Measurements from ENCODE around the gene MTARC2.

Gene MTARC2

DNA sequence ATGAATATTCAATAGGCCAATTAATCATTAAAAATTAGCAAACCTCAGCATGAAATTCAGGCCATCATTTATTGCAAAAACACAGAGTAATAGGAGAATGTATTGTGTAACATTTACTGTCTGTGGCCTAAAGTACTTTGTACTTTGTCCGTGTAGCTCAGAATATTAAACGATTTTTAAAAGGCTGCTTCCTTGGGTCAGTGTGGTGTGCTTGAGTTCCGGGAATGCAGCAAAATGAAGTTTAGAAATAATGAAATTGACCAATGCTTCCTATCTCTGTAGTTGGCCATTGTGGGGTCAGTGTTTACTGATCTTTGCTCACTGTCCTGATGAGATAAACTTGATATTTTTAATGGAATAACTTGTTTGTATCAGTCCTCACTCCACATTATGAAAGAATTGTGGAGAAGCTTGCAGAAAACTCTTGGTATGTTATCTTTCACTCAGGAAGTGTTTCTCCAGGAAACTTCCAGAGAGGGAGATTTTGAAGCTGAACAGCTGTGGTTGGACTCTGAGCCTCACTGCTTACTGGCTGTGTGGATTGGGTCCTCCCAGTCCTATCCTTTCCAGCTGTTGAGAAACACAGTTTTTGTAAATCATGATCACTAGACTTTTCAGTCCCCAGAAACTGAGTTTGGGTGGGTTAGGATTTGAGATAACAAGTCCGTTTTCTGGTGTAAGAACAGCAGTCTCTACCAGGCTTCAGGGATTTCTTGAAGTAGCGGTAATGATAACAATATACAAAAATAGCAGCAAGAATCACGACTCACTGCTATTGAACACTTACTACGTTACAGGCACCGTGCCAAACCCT, 19.4 kb downstream of the MTARC2 start:
- H3K36me3 ChIP-seq (ENCODE audit: control insufficient read depth, insufficient read depth, low read length) = no peaks in the 10 kb centered on the region
- no peak overlapping the region for H3K27ac ChIP-seq (ENCODE audit: insufficient read depth, low read depth, low read length, poor library complexity, severe bottlenecking)
- H3K4me3 ChIP-seq (ENCODE audit: insufficient read depth, low read depth, low read length) = no peak overlapping the region

DNA sequence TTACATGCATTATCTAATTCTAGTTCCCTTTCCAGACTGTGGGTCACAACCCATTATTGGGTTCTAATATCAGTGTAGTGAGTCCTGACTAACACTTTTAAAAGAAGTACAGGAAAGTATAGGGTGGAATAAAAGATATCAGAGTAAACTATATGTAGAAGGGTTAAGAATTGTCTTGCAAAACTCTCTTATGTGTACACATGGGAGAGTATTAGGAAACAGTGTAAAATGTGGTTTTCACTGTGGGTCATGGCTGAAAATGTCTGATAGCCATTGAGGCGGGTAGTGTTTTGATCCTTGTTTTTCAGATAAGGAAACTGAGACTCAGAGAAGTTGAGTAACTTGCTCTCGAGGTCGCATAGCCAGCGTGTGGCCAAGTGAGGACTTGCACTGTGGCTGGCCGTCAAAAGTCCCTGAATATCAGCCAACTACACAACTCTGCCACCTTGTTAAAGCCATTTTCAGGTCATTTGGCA, 20.0 kb downstream of the MTARC2 start:
- H3K4me1 ChIP-seq (ENCODE audit: control insufficient read depth, insufficient read depth, low read length) = no peaks in the 10 kb centered on the region
- WGBS, 2 experiments = 82 to 83% methylated on average over 5 of the region's 5 CpGs
- no peaks in the 10 kb centered on the region for H3K9me3 ChIP-seq (ENCODE audit: control insufficient read depth, low read length)
- no peaks in the 10 kb centered on the region for H3K36me3 ChIP-seq (ENCODE audit: control insufficient read depth, insufficient read depth, low read length)
- no peaks in the 10 kb centered on the region for H3K27me3 ChIP-seq (ENCODE audit: control insufficient read depth, insufficient read depth, low read length, poor library complexity, severe bottlenecking)
- H3K4me3 ChIP-seq (ENCODE audit: insufficient read depth, low read depth, low read length) = no peak overlapping the region
- H3K27ac ChIP-seq (ENCODE audit: insufficient read depth, low read depth, low read length, poor library complexity, severe bottlenecking) = no peak overlapping the region

More for the DNA sequence above, 19.4 kb downstream of the MTARC2 start:
- Histone ChIP-seq H3K4me1 (ENCODE audit: control insufficient read depth, insufficient read depth, low read length) (no peaks in the 10 kb centered on the region), H3K9me3 (ENCODE audit: control insufficient read depth, low read length) (no peaks in the 10 kb centered on the region), H3K27me3 (ENCODE audit: control insufficient read depth, insufficient read depth, low read length, poor library complexity, severe bottlenecking) (no peaks in the 10 kb centered on the region)
- WGBS, 2 experiments = 94 to 95% methylated on average over 8 of the region's 8 CpGs

GRCh38 chr1:220769205-220769604, 21.1 kb downstream of the MTARC2 start:
- Histone ChIP-seq H3K36me3 (ENCODE audit: control insufficient read depth, insufficient read depth, low read length) (no peaks in the 10 kb centered on the region), H3K27ac (ENCODE audit: insufficient read depth, low read depth, low read length, poor library complexity, severe bottlenecking) (no peak overlapping the region), H3K9me3 (ENCODE audit: control insufficient read depth, low read length) (no peaks in the 10 kb centered on the region), H3K4me3 (ENCODE audit: insufficient read depth, low read depth, low read length) (no peak overlapping the region), H3K4me1 (ENCODE audit: control insufficient read depth, insufficient read depth, low read length) (no peaks in the 10 kb centered on the region), H3K27me3 (ENCODE audit: control insufficient read depth, insufficient read depth, low read length, poor library complexity, severe bottlenecking) (no peaks in the 10 kb centered on the region)
- 93 to 94% methylated on average over 13 of the region's 13 CpGs for WGBS, 2 experiments

GRCh38 chr1:220770245-220770913, 22.3 kb downstream of the MTARC2 start:
- no peak overlapping the region for H3K4me3 ChIP-seq (ENCODE audit: insufficient read depth, low read depth, low read length)

DNA sequence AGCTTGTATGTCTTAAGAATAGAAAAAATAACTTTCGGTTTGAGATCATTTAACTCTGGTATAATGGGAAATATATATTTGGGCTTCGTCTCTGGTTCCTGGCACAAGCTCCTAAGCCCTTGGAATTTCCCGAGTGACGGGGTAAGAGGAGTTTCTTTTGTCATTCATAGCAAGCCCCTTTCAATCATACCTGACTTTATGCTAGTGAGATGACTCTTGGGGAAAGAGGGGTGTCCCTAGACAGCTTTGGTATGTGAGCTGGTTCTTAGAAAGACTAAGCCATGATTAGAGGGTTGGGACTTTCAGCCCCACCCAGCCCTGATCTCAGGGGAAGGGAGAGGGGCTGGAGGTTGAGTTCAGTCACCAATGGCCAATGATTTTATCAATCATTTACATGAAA, 24.7 kb downstream of the MTARC2 start:
- Histone ChIP-seq H3K9me3 (ENCODE audit: control insufficient read depth, low read length) (no peaks in the 10 kb centered on the region), H3K36me3 (ENCODE audit: control insufficient read depth, insufficient read depth, low read length) (no peaks in the 10 kb centered on the region), H3K27ac (ENCODE audit: insufficient read depth, low read depth, low read length, poor library complexity, severe bottlenecking) (no peak overlapping the region), H3K27me3 (ENCODE audit: control insufficient read depth, insufficient read depth, low read length, poor library complexity, severe bottlenecking) (no peaks in the 10 kb centered on the region), H3K4me3 (ENCODE audit: insufficient read depth, low read depth, low read length) (no peak overlapping the region), H3K4me1 (ENCODE audit: control insufficient read depth, insufficient read depth, low read length) (no peaks in the 10 kb centered on the region)
- whole genome bisulfite sequencing, 2 experiments = 84 to 89% methylated on average over 4 of the region's 4 CpGs

More at GRCh38 chr1:220770245-220770913, 22.3 kb downstream of the MTARC2 start:
- Histone ChIP-seq H3K27ac (ENCODE audit: insufficient read depth, low read depth, low read length, poor library complexity, severe bottlenecking) (no peak overlapping the region), H3K36me3 (ENCODE audit: control insufficient read depth, insufficient read depth, low read length) (no peaks in the 10 kb centered on the region), H3K27me3 (ENCODE audit: control insufficient read depth, insufficient read depth, low read length, poor library complexity, severe bottlenecking) (no peaks in the 10 kb centered on the region), H3K4me1 (ENCODE audit: control insufficient read depth, insufficient read depth, low read length) (no peaks in the 10 kb centered on the region), H3K9me3 (ENCODE audit: control insufficient read depth, low read length) (no peaks in the 10 kb centered on the region)
- 96% methylated on average over 15 of the region's 15 CpGs for WGBS, 2 experiments

DNA sequence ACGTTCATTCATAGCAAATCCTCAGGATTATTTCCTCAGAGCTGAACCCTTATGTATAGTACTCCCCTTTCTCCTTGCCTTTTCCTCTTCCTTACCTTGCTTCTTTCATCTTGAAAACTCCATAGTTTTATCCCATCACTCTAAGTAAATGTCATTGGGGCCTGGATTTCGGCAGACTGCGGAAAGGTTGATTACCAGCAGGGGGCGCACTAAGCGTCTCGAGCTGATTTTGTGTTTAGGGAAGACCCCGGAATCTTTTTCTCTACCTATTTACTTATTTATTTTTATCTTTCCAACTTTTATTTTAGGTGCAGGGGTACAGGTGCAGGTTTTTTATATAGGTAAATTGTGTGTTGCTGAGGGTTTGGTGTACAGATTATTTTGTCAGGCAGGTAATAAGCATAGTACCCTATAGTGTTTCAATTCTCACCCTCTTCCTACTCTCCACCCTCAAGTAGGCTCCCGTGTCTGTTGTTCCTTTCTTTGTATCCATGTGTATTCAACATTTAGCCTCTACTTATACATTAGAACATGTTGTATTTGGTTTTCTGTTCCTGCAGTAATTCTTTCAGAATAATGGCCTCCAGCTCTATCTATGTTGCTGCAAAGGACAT, 27.2 kb downstream of the MTARC2 start:
- Histone ChIP-seq H3K4me1 (ENCODE audit: control insufficient read depth, insufficient read depth, low read length) (no peaks in the 10 kb centered on the region), H3K27ac (ENCODE audit: insufficient read depth, low read depth, low read length, poor library complexity, severe bottlenecking) (no peak overlapping the region), H3K36me3 (ENCODE audit: control insufficient read depth, insufficient read depth, low read length) (no peaks in the 10 kb centered on the region), H3K9me3 (ENCODE audit: control insufficient read depth, low read length) (no peaks in the 10 kb centered on the region), H3K4me3 (ENCODE audit: insufficient read depth, low read depth, low read length) (no peak overlapping the region), H3K27me3 (ENCODE audit: control insufficient read depth, insufficient read depth, low read length, poor library complexity, severe bottlenecking) (no peaks in the 10 kb centered on the region)
- 39 to 42% methylated on average over 8 of the region's 8 CpGs for WGBS, 2 experiments

- H3K27ac ChIP-seq (ENCODE audit: insufficient read depth, low read depth, low read length, poor library complexity, severe bottlenecking) = no peak overlapping the region
- no peaks in the 10 kb centered on the region for H3K36me3 ChIP-seq (ENCODE audit: control insufficient read depth, insufficient read depth, low read length)
Measured at GRCh38 chr1:220776254-220776653, 28.1 kb downstream of the MTARC2 start.

DNA sequence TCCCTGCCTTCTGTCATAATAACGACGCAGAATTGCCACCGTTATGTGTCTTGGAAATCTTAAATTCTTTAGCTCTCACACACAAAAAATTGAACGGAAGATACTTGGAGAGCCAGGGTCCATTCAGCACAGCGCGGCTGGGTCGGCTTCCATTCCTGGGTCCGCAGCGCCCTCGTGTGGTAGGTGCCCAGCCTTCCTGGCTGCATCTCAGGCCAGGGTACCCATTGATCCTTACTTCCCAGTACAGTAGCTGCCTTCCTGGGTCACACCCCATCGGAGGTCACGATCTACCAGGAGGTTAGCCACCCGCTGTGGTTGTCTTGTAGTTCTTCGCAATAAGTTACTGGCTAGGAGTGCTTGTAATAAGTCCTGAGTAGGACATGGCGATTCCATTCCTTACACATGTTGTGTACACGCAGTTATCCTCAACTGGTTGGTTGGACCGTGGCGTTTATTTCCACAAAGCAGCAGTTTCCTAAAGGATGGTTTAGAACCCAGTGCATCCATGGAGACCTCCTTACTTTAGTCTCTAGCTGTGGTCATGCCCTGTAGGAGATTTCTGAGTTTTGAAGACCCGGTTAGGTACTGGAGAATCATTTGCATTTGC, 28.7 kb downstream of the MTARC2 start:
- Histone ChIP-seq H3K4me3 (ENCODE audit: insufficient read depth, low read depth, low read length) (no peak overlapping the region), H3K27me3 (ENCODE audit: control insufficient read depth, insufficient read depth, low read length, poor library complexity, severe bottlenecking) (no peaks in the 10 kb centered on the region), H3K27ac (ENCODE audit: insufficient read depth, low read depth, low read length, poor library complexity, severe bottlenecking) (no peak overlapping the region), H3K4me1 (ENCODE audit: control insufficient read depth, insufficient read depth, low read length) (no peaks in the 10 kb centered on the region), H3K36me3 (ENCODE audit: control insufficient read depth, insufficient read depth, low read length) (no peaks in the 10 kb centered on the region), H3K9me3 (ENCODE audit: control insufficient read depth, low read length) (no peaks in the 10 kb centered on the region)
- 28 to 30% methylated on average over 19 of the region's 19 CpGs for WGBS, 2 experiments

More at GRCh38 chr1:220776254-220776653, 28.1 kb downstream of the MTARC2 start:
- Histone ChIP-seq H3K4me1 (ENCODE audit: control insufficient read depth, insufficient read depth, low read length) (no peaks in the 10 kb centered on the region), H3K27me3 (ENCODE audit: control insufficient read depth, insufficient read depth, low read length, poor library complexity, severe bottlenecking) (no peaks in the 10 kb centered on the region), H3K9me3 (ENCODE audit: control insufficient read depth, low read length) (no peaks in the 10 kb centered on the region), H3K4me3 (ENCODE audit: insufficient read depth, low read depth, low read length) (no peak overlapping the region)
- WGBS, 2 experiments = 92 to 95% methylated on average over 6 to 7 of the region's 7 CpGs

DNA sequence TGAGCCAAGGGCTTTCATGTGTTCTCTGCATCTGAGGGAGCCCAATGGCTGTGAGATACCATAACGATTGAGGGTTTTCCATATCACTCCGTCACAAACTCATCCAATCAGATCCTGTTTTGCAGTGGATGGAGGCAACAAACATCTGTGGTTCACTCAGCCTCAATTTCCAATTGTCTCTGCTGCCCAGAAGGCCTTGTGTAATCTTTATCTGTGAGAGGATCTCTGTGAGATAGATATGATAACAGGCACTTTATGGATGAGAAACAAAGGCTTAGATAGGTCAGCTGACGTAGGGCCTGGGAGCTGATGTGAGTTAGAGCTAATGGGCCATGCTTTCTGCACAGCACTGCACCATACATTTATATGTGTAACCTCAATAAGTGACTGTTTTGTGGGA, 35.3 kb downstream of the MTARC2 start:
- H3K4me1 ChIP-seq (ENCODE audit: control insufficient read depth, insufficient read depth, low read length) = peaks cover 5% of the 10 kb centered on the region
- 92 to 93% methylated on average over 3 of the region's 3 CpGs for WGBS, 2 experiments
- no peaks in the 10 kb centered on the region for H3K36me3 ChIP-seq (ENCODE audit: control insufficient read depth, insufficient read depth, low read length)
- peaks cover 12% of the 10 kb centered on the region for H3K27me3 ChIP-seq (ENCODE audit: control insufficient read depth, insufficient read depth, low read length, poor library complexity, severe bottlenecking)
- no peak overlapping the region for H3K4me3 ChIP-seq (ENCODE audit: insufficient read depth, low read depth, low read length)
- no peaks in the 10 kb centered on the region for H3K9me3 ChIP-seq (ENCODE audit: control insufficient read depth, low read length)
- no peak overlapping the region for H3K27ac ChIP-seq (ENCODE audit: insufficient read depth, low read depth, low read length, poor library complexity, severe bottlenecking)

DNA sequence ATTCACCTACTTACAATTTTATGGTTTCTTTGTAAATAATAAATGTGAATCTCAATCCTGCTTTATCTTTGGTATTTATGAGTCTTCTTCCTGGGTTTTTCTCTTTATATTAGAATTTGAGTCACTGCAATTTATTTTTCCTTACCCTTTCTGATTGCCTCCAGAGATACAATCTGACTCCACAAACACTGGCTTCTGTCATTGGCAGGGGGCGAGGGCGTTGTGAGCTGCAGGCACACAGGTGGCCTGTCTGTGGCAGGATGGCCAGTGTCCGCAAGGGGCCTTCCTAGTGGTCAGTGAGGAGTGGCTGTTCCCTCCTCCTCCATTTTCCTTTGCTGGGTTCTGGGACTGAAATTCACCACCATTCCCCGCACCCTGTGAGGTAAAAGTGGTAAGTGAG, 36.6 kb downstream of the MTARC2 start:
- Histone ChIP-seq H3K27ac (ENCODE audit: insufficient read depth, low read depth, low read length, poor library complexity, severe bottlenecking) (no peak overlapping the region), H3K36me3 (ENCODE audit: control insufficient read depth, insufficient read depth, low read length) (no peaks in the 10 kb centered on the region), H3K27me3 (ENCODE audit: control insufficient read depth, insufficient read depth, low read length, poor library complexity, severe bottlenecking) (peaks cover 12% of the 10 kb centered on the region), H3K4me1 (ENCODE audit: control insufficient read depth, insufficient read depth, low read length) (peaks cover 5% of the 10 kb centered on the region), H3K9me3 (ENCODE audit: control insufficient read depth, low read length) (no peaks in the 10 kb centered on the region), H3K4me3 (ENCODE audit: insufficient read depth, low read depth, low read length) (no peak overlapping the region)
- 78 to 83% methylated on average over 3 to 4 of the region's 4 CpGs for WGBS, 2 experiments
